ENCODE measurements around the gene CD55.

DNA sequence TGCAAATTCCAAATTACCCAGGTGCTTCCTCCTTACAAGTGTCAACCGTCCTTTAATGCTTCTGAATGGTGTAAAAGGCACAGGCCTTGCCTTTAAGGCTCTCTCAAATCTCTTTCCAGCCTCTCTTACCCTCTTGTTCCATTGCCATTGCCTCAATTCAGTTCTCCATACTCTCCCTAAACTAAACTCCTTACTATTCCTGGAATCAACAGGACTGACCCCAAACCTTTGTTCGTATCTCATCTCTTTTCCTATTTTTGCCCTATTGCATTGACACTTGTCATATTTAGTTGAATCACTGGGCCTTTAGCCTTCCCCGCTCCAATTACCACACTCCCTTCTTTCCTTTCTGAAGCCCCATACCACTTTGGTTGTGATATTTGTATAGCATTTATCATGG, 3.9 kb upstream of the CD55 start:
- TF ChIP-seq, protein P1, sequence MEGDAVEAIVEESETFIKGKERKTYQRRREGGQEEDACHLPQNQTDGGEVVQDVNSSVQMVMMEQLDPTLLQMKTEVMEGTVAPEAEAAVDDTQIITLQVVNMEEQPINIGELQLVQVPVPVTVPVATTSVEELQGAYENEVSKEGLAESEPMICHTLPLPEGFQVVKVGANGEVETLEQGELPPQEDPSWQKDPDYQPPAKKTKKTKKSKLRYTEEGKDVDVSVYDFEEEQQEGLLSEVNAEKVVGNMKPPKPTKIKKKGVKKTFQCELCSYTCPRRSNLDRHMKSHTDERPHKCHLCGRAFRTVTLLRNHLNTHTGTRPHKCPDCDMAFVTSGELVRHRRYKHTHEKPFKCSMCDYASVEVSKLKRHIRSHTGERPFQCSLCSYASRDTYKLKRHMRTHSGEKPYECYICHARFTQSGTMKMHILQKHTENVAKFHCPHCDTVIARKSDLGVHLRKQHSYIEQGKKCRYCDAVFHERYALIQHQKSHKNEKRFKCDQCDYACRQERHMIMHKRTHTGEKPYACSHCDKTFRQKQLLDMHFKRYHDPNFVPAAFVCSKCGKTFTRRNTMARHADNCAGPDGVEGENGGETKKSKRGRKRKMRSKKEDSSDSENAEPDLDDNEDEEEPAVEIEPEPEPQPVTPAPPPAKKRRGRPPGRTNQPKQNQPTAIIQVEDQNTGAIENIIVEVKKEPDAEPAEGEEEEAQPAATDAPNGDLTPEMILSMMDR (IDR thresholded peaks at IDR 0.05): no peak
- no peak for TF ChIP-seq POLR2A (IDR thresholded peaks at IDR 0.05)
